ENCODE data around the gene SCOC.

GRCh38 chr4:140326395-140326993, 47.0 kb upstream of the SCOC start:
- TF ChIP-seq RFX5 (IDR thresholded peaks at IDR 0.05) (no peak), CTCF (IDR thresholded peaks at IDR 0.05) (peak; percentile 35; the same call in 2 of the 3 replicates), POLR2A (IDR thresholded peaks at IDR 0.05; ENCODE audit: low read length) (no peak), MAX (IDR thresholded peaks at IDR 0.05) (no peak)

Measured in A549 (cell line).